ENCODE measurements around the gene MRPS31. TPM values are rescaled to one million over a fixed set of nuclear protein-coding genes. Genes with fewer than 3 reads are reported as not detected.

The MRPS31 gene
- total RNA-seq, 1 experiment from 2014 or later = 22.8 TPM

- no peaks in the 10 kb centered on the region for H4K20me1 ChIP-seq (ENCODE audit: insufficient read depth)
- no TSS peak for BruUV-seq (replicated peaks)
- intact Hi-C loops (cut with micrococcal nuclease) = no loop called here
- H3K4me2 ChIP-seq (ENCODE audit: low read length) = no peak overlapping the region
- H2AFZ ChIP-seq (ENCODE audit: low read depth, low read length, poor library complexity, severe bottlenecking) = no peak overlapping the region
- RAD21 ChIA-PET (ENCODE audit: low non-redundant PET in 1 of 2, low total read pairs in 2 of 2, uncharacterized antibody in 2 of 2, unreplicated experiment in 2 of 2) = no interaction called here
- H3K27me3 ChIP-seq (ENCODE audit: insufficient read depth, low read length) = no peaks in the 10 kb centered on the region
- H3K4me1 ChIP-seq (ENCODE audit: control insufficient read depth in 1 of 2, insufficient read depth in 2 of 2, low read length in 2 of 2) = no peaks in the 10 kb centered on the region
- H3K9me2 ChIP-seq (ENCODE audit: insufficient read depth) = no peaks in the 10 kb centered on the region
- H3K4me3 ChIP-seq (replicated peaks in 1 of 2; ENCODE audit: low read depth in 1 of 2, low read length in 2 of 2) = no peak overlapping the region
- TF ChIP-seq JUND (IDR thresholded peaks at IDR 0.05) = no peak
- no peak for TF ChIP-seq ZFX (IDR thresholded peaks at IDR 0.05)
- TF ChIP-seq FOSL1 (IDR thresholded peaks at IDR 0.05; ENCODE audit: low read depth) = no peak
- no peak for TF ChIP-seq POLR2AphosphoS5 (IDR thresholded peaks at IDR 0.05; ENCODE audit: low read depth, low read length)
- TF ChIP-seq, protein P1, sequence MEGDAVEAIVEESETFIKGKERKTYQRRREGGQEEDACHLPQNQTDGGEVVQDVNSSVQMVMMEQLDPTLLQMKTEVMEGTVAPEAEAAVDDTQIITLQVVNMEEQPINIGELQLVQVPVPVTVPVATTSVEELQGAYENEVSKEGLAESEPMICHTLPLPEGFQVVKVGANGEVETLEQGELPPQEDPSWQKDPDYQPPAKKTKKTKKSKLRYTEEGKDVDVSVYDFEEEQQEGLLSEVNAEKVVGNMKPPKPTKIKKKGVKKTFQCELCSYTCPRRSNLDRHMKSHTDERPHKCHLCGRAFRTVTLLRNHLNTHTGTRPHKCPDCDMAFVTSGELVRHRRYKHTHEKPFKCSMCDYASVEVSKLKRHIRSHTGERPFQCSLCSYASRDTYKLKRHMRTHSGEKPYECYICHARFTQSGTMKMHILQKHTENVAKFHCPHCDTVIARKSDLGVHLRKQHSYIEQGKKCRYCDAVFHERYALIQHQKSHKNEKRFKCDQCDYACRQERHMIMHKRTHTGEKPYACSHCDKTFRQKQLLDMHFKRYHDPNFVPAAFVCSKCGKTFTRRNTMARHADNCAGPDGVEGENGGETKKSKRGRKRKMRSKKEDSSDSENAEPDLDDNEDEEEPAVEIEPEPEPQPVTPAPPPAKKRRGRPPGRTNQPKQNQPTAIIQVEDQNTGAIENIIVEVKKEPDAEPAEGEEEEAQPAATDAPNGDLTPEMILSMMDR (IDR thresholded peaks at IDR 0.05 in 2 of 3, conservative IDR thresholded peaks at IDR 0.05 in 1 of 3; ENCODE audit: borderline replicate concordance in 1 of 3, insufficient read depth in 1 of 3, low read depth in 2 of 3, low read length in 2 of 3) = no peak
- TF ChIP-seq SIN3A (IDR thresholded peaks at IDR 0.05; ENCODE audit: low read depth) = no peak
- TF ChIP-seq ZBTB33 (IDR thresholded peaks at IDR 0.05; ENCODE audit: extremely low read depth, insufficient replicate concordance, low read length) = no peak
- TF ChIP-seq ATF3 (IDR thresholded peaks at IDR 0.05) = no peak
- TF ChIP-seq SRF (IDR thresholded peaks at IDR 0.05; ENCODE audit: low read depth) = no peak
- TF ChIP-seq EGR1 (IDR thresholded peaks at IDR 0.05; ENCODE audit: low read depth) = no peak
- TF ChIP-seq EZH2phosphoT487 (IDR thresholded peaks at IDR 0.05; ENCODE audit: borderline replicate concordance) = no peak
- no peak for TF ChIP-seq RAD21 (IDR thresholded peaks at IDR 0.05; ENCODE audit: low read depth)
- no peak for TF ChIP-seq ELF1 (IDR thresholded peaks at IDR 0.05; ENCODE audit: borderline replicate concordance, low read depth)
- no peak for TF ChIP-seq CBX3 (IDR thresholded peaks at IDR 0.05; ENCODE audit: low read depth)
- TF ChIP-seq, protein P2, sequence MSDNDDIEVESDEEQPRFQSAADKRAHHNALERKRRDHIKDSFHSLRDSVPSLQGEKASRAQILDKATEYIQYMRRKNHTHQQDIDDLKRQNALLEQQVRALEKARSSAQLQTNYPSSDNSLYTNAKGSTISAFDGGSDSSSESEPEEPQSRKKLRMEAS (IDR thresholded peaks at IDR 0.05) = no peak
- CTCF ChIA-PET = no interaction called here
- H3K36me3 ChIP-seq (ENCODE audit: control insufficient read depth in 1 of 2, insufficient read depth in 2 of 2, low read length in 2 of 2) = peaks cover 6 to 25% of the 10 kb centered on the region in 2 experiments; a peak in 3 of 4 replicates
- ATAC-seq = no peak
- no peak for DNase-seq (ENCODE audit: low read depth, low spot score)
- no peak overlapping the region for H3K9ac ChIP-seq (ENCODE audit: low read length)
- no peak overlapping the region for H3K27ac ChIP-seq (ENCODE audit: low read depth, low read length)
- no peaks in the 10 kb centered on the region for H3K9me3 ChIP-seq (ENCODE audit: control insufficient read depth in 1 of 2, insufficient read depth in 1 of 2, low read depth in 1 of 2, low read length in 2 of 2)
- POLR2A ChIA-PET = no interaction called here
- H3K79me2 ChIP-seq (ENCODE audit: insufficient read depth, low read length) = no peaks in the 10 kb centered on the region
Observed at GRCh38 chr13:40798380-40798779, 27.4 kb upstream of the MRPS31 start.
